Astrocyte of the spinal cord (primary cell): ENCODE data around the gene SYT14.
"Not testable (repeated sequence)": the region's sequence is repeated elsewhere in the genome, so short reads cannot be mapped to it uniquely, and the experiment has no call there.

Source experiments
- DNase-seq: peaks from one replicate; pipeline ENCODE4 v3.0.0; 2011; ENCODE audit warnings: low read depth, low spot score
- H3K4me3 ChIP-seq: 2 replicates; pipeline ENCODE4 v1.5.1; 2011; ENCODE audit warnings: low read depth, mild to moderate bottlenecking, low read length, moderate library complexity
- CTCF ChIP-seq: IDR thresholded peaks from 2 replicates; pipeline ENCODE4 v1.5.1; 2012; ENCODE audit warnings: low read depth, mild to moderate bottlenecking, low read length, inconsistent platforms
- in situ Hi-C: cut with HindIII; loops from 2 replicates; pipeline ENCODE4 v1.10.0; 2017; ENCODE audit warnings: low sequenced_read_pairs

The SYT14 gene

GRCh38 chr1:210099921-210100320 is 161.9 kb downstream of the SYT14 start:
- no peak overlapping the region for H3K4me3 ChIP-seq
- no peak for DNase-seq
- in situ Hi-C loops = no loop called here
- TF ChIP-seq CTCF = no peak

- no peak for DNase-seq
- in situ Hi-C loops = no loop called here
- TF ChIP-seq CTCF = no peak
- no peak overlapping the region for H3K4me3 ChIP-seq
Measured at GRCh38 chr1:210104103-210104502, 166.1 kb downstream of the SYT14 start.

GRCh38 chr1:210112906-210113305 is 174.9 kb downstream of the SYT14 start:
- H3K4me3 ChIP-seq, DNase-seq, in situ Hi-C loops: not testable (repeated sequence)

GRCh38 chr1:210117198-210117597 is 179.2 kb downstream of the SYT14 start:
- no peak for DNase-seq
- H3K4me3 ChIP-seq = no peak overlapping the region
- in situ Hi-C loops = no loop called here
- no peak for TF ChIP-seq CTCF

GRCh38 chr1:210117681-210118170 is 179.7 kb downstream of the SYT14 start:
- H3K4me3 ChIP-seq = no peak overlapping the region
- in situ Hi-C loops = no loop called here
- DNase-seq = no peak
- TF ChIP-seq CTCF = no peak

GRCh38 chr1:210123383-210123782 is 185.4 kb downstream of the SYT14 start:
- no peak for DNase-seq
- no peak for TF ChIP-seq CTCF
- in situ Hi-C loops = no loop called here

GRCh38 chr1:210123924-210124589 is 186.0 kb downstream of the SYT14 start:
- TF ChIP-seq CTCF = no peak
- peak; percentile 85 for DNase-seq
- H3K4me3 ChIP-seq = no peak overlapping the region
- in situ Hi-C loops = no loop called here

More at GRCh38 chr1:210123383-210123782, 185.4 kb downstream of the SYT14 start:
- no peak overlapping the region for H3K4me3 ChIP-seq
